HG03460 (cell line): Measurements from ENCODE around the gene OR2G6.
"Not testable (repeated sequence)": the region's sequence is repeated elsewhere in the genome, so short reads cannot be mapped to it uniquely, and the experiment has no call there.

Experiments used
- ATAC-seq: cut with Tn5 transposase; IDR thresholded peaks from one replicate; pipeline ENCODE4 v1.9.1; 2021; ENCODE audit not compliant: unreplicated experiment

The OR2G6 gene

GRCh38 chr1:248574657-248575056 lies 66.8 kb downstream of the OR2G6 start, which contains the start of gene OR2T34:
Gene OR2T34 (minus strand): TSS chr1:248574757. CDS start chr1:248574757, 0 bp downstream.
- ATAC-seq: not testable (repeated sequence)

- ATAC-seq: no peak
Measured at GRCh38 chr1:248576260-248576980, 68.5 kb downstream of the OR2G6 start.
